SK-N-DZ (cell line): ENCODE measurements around the gene RBM23.
A peak's percentile ranks its signal among the peaks of the same experiment; 100 is the strongest.
"Not testable (repeated sequence)": the region's sequence is repeated elsewhere in the genome, so short reads cannot be mapped to it uniquely, and the experiment has no call there.

Experiments used
- DNase-seq: peaks from one replicate; pipeline ENCODE4 v3.0.0-alpha.2; 2015; ENCODE audit warnings: low spot score

The RBM23 gene

DNA sequence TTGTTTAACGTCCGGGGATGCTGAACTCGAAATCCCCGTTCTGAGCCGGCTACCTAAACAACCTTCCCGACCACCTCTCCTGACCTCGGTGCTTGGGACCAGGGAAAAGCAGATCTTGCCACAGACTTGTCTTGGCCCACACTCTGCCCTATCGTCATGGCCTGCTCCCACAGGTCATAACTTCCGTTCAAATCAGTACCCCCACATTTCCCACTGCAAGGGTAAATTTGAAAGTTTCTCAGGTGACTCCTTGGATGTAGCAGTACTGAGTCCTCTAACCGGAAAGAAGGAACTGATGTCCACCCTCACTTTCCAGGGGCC, 612 bp upstream of the RBM23 start:
- DNase-seq, result no peak

DNA sequence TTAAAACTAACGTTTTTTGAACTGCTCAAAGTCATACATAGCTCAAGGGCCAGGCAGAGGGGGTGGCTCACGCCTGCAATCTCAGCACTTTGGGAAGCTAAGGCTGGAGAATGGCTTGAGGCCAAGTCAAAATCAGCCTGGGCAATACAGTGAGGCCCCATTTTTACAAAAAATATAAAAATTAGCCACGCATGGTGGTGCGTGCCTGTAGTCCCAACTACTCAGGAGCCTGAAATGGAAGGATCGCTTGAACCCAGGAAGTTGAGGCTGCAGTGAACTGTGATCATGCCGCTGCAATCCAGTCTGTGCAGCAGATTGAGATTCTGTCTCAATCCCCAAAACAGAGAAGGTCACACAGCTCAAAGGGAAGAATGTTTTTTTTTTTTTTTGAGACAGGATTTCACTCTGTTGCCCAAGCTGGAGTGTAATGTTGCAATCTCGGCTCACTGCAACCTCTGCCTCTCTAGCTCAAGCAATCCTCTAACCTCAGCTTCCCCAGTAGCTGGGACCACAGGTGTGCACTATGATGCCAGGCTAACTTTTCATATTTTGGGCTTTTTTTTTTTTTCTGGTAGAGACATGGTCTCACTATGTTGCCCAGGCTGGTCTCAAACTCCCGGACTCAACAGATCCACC, 2.9 kb downstream of the RBM23 start:
- no peak for DNase-seq

DNA sequence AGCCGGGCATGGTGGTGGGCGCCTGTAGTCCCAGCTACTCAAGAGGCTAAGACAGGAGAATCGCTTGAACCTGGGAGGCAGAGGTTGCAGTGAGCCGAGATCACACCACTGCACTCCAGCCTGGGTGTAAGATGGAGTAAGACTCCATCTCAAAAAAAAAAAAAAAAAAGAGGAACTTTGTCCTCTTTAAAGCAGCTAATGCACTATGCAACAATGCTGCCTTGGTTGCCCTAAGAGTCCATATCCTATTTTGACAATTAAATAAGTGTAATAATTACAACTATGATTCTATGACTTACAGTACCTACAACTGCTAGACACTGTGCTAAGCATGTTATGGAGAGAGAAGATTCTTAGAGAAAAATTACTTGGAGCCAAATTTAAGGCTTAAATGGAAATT, 4.1 kb downstream of the RBM23 start:
- DNase-seq, result not testable (repeated sequence)

DNA sequence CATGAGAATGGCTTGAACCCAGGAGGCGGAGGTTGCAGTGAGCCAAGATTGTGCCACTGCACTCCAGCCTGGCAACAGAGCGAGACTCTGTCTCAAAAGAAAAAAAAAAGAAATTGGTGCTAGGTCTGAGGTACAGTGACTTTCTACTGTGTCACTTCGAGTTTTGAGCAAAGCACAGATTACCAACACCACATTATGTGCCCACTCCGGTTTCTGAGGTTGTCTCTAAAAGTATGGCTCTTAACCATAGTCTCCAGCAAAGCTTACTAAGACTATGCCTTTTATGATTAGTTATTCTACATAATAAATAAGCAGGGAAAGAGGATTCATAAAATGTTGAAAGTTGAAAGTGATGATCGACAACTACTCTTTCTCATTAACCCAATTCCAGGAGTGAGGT, 8.0 kb downstream of the RBM23 start:
- no peak for DNase-seq

DNA sequence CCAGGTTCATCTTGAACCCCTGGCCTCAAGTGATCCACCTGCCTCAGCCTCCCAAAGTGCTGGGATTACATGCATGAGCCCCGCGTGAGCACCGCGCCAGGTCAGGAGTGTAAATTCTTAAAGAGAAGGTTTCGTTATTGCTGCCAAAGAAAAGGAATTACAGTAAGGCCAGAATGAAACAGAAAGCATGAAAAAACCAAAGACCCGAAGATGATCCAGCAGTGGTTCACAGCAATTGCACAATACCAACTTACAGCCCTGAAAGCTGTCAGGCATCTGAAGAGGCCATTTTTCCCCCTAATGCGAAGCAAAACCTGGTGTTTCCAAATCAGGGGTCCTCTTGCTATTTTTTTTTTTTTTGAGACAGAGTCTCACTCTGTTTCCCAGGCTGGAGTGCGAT, 10.3 kb downstream of the RBM23 start:
- DNase-seq, result no peak

DNA sequence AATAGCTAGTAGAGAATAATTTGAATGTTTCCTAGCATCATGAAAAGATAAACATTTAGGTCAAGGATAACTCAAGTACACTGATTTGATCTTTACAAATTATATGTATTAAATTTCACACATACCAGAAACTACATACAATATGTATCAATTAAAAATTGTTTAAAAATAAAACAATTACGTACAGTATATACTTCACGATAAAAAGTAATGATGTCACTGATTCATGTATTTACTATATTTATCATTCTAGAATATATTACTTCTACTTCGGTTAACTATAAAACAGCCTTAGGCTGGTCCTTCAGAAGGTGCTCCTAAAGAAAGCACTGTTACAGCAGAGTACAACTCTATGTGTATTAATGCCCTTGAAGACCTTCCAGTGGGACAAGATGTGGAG, 11.5 kb downstream of the RBM23 start:
- DNase-seq, result no peak

DNA sequence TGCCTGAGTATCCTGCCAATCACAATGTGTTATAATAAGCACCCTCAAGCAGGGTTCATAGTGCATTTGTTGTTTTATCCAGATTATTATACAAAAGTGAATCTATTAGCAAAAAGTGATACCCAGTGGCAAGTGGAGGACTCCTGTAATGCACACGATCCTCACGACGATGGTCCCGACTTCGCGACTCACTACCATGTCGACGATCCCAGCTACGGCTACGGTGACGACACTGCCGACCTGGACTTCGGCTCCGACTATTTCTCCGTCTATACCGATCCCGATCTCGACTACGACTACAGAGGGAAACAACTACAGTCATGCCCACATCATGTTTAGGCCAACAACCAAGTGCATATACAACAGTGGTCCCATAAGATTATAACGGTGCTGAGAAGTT, 12.9 kb downstream of the RBM23 start:
- DNase-seq, result no peak

DNA sequence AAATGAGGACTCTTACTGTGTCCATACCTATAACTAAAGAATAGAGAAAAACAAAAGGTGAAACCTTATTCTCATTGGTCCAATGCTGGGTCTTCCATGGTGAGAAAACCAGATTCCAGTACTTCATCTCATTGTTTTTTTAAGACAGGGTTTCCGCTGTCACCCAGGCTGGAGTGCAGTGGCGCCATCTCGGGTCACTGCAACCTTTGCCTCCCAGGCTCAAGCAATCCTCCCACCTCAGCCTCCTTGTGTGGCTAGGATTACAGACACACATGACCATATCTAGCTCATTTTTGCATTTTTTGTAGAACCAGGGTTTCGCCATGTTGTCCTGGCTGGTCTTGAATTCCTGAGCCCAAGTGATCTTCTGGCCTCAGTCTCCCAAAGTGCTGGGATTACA, 13.3 kb downstream of the RBM23 start:
- DNase-seq, result no peak

DNA sequence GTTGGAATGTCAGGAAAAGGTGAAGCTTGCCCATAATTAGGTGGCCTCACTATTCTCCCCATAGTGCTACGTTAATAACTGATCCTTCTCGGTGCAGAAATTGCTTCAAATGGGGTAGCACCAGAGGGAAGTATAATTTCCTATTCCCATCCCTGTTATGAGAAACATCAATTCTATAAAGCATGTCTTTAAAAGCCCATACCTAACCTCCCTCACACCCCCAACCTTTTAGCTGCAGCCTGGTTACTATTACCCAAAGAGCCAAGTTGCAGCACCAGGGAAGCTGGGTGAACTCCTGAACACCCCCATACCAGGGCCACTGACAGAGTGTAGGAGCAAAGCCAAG, 15.2 kb downstream of the RBM23 start:
- no peak for DNase-seq

DNA sequence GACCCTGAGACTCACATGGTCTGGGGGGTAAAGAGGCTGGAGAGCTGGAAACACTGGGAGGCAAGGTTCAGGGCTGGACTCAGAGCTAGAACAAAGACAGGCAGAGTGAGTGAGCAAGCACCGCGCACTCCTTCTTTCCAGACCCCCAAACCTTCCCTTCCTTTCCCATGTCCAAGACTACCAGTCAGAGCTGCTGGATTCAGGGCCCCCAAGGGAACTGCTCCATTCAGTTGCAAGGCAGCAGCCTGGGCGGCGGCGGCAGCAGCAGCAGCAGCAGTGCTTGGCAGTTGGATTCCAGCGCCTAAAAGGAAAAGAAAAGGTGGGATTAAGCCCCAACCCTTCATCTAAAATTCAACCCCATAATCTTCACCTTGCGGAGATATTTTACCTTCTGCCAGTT, 17.1 kb downstream of the RBM23 start:
- DNase-seq, result no peak

DNA sequence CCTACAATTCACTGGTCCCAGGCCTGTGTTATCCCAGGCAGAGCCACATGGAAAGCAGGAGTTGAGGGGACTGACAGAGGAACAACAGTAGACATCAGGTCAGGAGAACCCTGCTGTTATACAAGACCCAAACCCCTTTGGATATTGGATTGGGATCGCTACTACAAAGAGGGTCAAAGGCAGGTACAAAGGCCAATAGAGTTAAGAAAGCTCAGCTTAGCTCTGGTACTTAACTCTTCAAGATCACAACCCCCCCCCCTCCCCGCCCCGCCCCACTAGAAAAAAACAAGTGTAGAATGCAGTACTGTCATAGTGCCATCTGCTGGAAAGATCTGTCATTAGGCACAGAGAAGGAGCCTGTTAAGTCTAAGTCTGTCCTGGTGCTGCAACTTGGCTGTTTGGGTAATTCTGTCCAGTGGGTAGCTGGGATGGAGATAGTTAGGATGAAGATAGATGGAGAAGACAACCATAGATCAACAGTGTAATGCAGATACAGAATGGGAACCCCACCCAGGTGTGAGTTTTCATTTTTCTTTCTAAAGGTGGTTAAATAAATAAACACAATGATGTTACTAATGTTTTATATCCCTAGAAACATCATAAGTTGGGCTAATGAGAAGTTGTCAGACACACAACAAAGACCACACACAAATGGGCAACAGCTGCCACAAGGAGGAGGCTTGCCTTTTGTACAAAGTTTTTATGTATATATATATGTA, 18.7 kb downstream of the RBM23 start:
- DNase-seq, result peak; percentile 56

DNA sequence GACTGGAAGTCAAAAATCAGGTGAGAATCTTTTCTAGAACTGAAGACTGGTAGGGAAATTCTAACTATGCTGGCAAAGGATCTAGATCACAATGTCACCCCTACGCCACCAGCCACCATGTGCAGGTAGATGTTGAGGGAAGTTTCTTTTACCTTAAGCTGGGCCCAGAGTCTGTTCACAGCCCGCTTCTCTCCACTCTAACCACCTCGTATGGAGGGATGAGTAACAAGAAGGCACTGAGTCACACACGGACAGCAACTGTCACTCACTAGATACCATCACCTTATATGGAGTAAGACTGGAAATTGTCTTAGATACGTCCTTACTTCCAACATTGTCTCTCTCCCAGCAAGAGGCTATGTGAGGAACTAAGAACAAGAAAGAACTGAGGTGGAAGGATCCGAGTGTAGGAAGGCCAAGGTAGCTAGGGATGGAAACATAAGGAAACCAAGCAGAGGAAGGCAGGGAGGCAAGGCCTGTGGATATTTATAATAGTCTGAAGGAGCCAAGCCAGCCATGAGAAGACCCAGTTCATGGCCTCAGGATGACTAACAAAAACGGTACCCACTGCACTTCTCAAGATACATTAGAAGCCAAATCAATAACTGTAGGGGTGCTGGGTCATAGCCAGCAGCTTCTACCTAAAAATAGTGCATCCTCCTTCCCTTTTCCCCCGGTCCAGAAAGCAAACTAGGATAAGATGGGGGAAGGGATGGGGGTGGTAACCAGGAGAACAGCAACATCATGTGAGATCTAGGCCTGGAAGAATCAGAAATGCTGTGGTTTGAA, 20.5 kb downstream of the RBM23 start:
- DNase-seq, result no peak

DNA sequence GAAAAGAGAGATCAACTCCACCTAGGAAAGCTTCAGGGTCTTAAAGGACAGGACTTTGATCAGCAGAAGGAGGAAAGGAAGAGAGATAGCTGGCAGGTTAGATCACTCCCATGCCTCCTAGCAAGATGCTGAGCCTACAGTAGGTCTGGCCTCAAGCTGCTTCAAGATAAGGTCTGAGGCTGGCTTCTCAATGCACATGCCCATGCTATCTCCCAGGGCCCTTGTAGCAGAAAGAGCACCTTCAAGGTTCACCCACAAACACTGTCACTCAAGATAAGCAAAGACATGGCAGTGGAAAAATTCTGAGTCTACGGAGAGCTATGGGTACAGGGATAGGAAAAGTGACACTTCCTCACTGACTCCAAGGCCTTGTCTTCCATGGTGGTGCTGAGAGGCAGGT, 21.6 kb downstream of the RBM23 start:
- DNase-seq, result no peak

DNA sequence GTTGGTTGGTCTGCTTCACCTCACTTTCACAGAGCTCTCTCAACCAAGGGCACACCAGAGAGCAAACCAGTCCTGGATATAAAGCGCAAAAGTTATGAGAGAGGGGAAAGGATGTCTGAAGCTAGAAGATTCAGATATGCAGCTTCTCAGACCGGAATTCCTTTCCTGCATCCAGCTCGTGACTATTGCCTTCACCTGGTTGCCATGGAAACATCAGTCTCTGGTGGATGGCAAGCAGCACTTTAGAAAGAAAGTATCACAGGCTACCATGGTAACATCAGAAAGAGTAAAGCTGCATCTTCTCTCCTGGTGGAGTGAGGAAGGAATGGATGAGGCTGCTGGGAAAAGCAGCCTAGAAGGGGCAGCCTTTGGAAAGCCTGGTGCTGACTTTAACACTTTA, 22.2 kb downstream of the RBM23 start:
- DNase-seq, result no peak

DNA sequence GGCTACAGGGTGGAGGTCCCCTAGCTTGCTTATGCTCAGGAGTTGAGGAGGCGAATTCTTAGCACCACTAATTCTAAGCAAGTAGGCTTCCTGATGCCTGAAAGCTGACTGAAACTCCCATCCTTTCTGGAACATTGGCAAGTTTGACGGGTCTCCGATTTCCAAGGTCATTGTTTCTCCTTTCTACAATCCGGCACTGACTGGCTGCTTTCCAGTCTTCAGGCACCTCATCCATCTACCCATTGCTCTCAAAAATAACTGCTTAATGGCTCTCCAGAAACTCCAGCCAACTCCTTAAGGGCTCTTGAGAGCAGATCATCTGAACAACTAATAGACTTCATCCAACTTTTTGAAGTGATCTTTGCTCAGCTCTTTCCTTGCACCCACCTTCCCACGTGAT, 22.6 kb downstream of the RBM23 start:
- DNase-seq, result no peak

DNA sequence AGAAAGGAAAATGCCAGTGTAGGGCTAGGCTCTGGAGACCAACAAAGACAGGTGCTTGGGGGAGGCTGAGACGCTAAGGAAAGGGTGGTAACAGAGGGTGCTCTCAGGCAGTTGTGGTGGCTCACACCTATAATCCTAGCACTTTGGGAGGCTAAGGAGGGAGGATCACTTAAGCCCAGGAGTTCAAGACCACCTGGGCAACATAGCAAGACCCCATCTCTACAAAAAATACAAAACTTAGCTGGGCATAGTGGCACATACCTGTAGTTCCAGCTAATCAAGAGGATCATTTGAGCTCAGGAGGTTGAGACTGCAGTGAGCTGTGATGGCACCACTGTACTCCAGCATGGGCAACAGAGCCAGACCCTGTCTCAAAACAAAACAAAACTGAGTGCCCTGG, 23.5 kb downstream of the RBM23 start:
- no peak for DNase-seq

DNA sequence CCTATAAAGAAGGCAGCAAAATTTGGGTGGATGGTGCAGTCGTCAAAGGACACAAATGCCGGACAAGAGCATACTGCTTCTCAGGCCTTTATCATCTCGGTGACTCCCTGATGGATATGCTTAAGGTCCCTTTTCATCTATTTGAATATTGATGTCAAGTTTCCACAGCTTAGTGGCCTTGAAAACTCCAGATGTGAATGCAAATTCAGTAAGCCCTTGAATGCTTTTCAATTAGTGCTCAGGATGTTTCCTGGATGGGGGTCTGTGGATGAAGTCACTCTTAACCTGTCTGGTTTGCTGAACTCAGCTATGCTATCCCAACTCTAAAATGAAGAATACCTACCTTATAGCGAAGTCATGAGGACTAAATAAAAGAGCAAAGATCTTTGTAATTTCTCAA, 25.2 kb downstream of the RBM23 start:
- no peak for DNase-seq

DNA sequence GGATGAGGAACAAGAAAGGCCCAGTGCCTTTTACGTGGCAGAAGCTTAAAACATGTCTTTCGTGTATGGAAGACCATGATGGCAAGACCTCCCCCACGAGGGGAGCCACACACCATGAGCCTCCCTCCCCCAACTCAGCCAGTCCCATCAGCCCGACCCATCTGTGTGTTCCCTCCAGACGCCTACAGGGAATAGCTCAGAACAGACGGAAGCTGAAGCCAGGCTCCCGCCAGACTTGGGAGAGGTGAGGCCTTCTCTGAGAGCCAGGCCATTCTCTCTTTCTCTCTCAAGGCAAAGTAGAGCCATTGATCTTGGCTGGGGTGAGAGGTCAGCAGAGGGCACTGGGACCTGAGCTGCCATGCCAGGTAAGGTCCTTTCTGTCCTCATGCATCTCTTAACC, 26.5 kb downstream of the RBM23 start:
- DNase-seq, result no peak

DNA sequence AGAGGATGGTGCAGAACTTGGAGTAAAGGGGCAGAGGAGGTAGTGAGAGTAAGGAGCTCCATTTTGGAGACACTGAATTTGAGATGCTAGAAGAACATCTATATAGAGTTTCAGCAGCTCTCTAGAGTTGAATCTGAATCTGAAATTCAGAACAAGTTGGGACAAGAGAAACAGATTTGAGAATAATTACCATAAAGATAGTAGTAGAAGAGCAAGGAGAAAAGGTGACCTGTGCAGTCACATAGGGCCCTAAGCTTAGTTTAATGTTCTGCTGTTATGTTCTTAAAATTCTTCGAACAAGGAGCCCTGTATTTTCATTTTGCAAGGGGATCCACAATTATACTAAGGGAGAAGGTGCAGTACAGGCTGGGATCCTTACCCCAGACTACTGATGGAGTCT, 28.5 kb downstream of the RBM23 start:
- no peak for DNase-seq

DNA sequence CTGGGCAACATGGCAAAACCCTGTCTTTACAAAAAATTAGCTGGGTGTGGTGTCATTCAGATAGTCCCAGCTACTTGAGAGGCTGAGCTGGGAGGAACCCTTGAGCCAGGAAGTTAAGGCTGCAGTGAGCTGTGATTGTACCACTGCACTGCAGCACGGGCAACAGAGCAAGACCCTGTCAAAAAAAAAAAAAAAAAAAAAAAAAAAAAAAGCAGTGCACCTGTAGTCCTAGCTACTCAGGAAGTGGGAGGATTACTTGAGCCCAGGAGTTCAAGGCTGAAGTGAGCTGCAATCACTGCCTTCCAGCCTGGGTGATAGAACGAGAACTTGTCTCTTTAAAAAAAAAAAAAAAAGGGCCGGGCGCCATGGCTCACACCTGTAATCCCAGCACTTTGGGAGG, 30.3 kb downstream of the RBM23 start:
- DNase-seq, result no peak

DNA sequence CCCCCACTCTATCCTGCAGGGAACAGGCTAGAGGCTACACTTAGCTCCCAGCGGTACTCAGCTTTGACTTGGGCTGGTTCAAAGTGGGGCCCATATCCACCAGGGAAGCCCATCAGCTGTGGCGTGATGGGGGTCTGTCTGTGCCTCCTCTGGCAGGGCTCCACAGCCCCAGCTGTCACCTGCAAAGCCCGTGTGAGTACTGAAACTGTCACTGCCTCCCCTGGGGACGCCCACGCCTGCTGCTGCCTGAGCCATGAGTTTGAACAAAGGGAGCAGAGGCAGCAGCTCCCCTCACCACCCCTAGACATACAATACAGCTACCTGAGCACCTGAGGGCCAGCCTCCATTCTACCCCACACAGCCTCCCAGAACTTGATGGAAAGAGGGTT, 31.0 kb downstream of the RBM23 start:
- no peak for DNase-seq

DNA sequence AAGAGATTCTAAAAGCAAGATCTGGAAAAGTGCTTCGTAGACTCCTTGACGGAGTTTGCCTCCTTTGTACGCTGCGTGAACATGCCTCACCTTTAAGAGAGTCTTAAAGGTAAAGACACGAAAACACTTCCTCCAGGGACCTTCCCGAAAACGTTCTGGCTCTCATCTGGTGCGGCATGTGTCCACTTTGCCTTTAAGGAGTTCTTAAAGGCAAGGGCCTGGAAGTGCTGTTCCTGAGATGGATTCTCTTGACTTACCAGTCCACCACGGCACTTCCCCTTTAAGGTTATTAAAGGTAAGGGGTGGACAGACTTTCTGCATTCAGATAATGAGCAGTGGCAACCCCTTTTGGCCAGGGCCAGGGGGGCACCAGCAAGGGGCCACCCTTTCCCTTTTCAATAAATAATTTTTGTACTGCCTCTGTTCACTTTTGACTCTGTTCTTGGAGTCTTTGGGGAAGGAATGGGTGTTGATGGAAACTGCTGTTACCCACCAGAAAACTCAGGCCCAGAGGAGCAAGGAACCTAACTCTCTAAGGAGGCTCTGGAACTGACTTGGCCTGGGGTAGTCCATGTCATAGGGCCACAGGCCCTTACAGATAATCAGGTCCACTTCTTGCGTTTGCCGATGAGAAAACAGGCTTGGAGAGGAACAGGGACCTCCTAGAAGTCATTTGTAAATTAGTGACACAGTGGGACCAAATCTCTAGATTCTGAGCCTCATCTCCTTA, 31.5 kb downstream of the RBM23 start:
- DNase-seq, result peak; percentile 94
